ENCODE data around the gene CCNJ. TPM values are rescaled to one million over a fixed set of nuclear protein-coding genes. Genes with fewer than 3 reads are reported as not detected.
A peak's percentile ranks its signal among the peaks of the same experiment; 100 is the strongest.
"Not testable (repeated sequence)": the region's sequence is repeated elsewhere in the genome, so short reads cannot be mapped to it uniquely, and the experiment has no call there.

The CCNJ gene
- 10 to 100 TPM in 1 of 2 experiments, 1 to 10 TPM in 1; 9.4 to 10.0 TPM for total RNA-seq
- polyA plus RNA-seq, result 1.1 TPM

DNA sequence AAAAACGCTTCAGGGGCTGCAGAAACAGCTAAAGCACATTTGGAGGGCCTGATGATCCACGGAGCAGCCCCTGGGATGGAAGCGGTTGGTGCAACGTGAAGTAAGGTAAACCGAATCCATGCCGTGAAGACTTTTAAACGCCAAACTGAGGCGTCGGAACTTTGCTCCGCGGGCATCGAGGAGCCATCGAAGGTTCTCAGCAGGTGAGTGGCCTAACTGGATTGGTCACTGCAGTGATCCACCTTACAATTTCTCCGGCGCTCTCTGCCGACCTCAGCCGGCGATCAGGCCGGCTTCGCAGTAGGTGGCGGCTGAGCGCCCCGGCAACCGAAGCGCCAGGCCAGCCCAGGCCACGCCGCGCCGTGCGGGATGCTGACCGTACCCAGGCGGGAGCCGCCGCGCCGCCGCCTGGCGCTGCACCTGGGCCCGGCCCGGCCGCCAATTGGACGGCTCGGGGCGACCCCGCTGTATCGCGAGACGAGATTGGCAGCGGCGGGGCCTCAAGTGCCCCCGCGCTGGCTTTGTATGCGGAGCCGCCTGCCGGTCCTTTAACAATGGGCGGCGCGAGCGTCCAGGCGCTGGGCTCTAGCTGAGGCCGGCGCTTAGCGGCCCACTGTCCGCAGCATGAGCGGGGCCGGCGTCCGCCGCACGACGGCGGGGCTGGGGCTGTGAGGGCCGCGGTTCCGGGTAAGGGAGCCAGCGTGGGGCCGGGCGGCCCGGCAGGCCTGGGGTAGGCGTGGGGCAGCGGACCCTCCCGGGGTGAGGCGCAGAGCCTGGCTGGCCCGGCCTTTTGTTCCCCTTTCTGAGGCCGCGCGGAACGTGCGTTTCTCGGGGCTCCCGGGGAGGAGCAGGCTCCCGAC lies at the start of gene CCNJ:
Gene CCNJ (plus strand): TSS at position 551 of the 860 bp plus-strand sequence. CDS start 811 bp downstream, outside the sequence.
- Mint-ChIP-seq H3K4me1 (peaks cover 42 to 53% (median 50%) of the 10 kb centered on the region in 3 donors), H3K27ac (peak within 1 kb of the TSS; percentile 88 to 94 (median 92)), H3K27me3 (peaks cover 5 to 12% of the 10 kb centered on the region in 2 donors), H3K9me3 (no peaks in the 10 kb centered on the region), H3K4me3 (peak within 1 kb of the TSS; percentile 87 to 98 (median 92)), H3K36me3 (peaks cover 0 to 22% (median 1%) of the 10 kb centered on the region in 3 donors)
- peak within 1 kb of the TSS; percentile 67 for H3K27ac ChIP-seq (ENCODE audit: low read depth, low read length)
- H3K27me3 ChIP-seq (ENCODE audit: insufficient read depth, low read length, poor library complexity, severe bottlenecking), result peaks cover 4% of the 10 kb centered on the region
- CTCF ChIA-PET, result interaction anchor here (2.0 kb wide), 1 partner anchor 86 kb away, joined by 5 read pairs; the partner anchor contains the start of gene ZNF518A
- no peaks in the 10 kb centered on the region for H3K9me3 ChIP-seq (ENCODE audit: low read length)
- POLR2A ChIA-PET, result interaction anchor here (1.4 to 2.2 kb wide), 2 partner anchors 47 to 87 kb away, joined by 6 to 14 read pairs; partner anchors contain the start of gene ZNF518A
- peak; percentile 75 to 88 (median 83) for DNase-seq
- peaks cover 14% of the 10 kb centered on the region for H3K4me1 ChIP-seq (ENCODE audit: insufficient read depth, low read length)
- H3K4me3 ChIP-seq (ENCODE audit: low read length), result peak within 1 kb of the TSS; percentile 72
- no peaks in the 10 kb centered on the region for H3K36me3 ChIP-seq (ENCODE audit: insufficient read depth, low read length)

DNA sequence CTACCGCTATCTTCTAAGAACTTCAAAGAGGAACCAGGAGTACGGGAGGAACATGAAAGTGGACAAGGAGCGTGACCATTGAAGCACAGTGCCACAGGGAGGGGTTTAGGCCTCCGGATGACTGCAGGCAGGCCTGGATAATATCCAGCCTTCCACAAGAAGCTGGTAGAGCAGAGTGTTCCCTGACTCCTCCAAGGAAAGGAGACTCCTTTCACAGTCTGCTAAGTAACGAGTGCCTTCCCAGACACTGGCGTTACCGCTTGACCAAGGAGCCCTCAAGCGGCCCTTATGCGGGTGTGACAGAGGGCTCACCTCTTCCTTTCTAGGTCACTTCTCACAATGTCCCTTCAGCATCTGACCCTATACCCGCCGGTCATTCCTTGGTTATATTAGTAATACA lies 49.0 kb upstream of the CCNJ start:
- H3K27me3 Mint-ChIP-seq; H3K4me3 Mint-ChIP-seq; H3K36me3 Mint-ChIP-seq; H3K27ac Mint-ChIP-seq; POLR2A ChIA-PET; H3K4me1 Mint-ChIP-seq; CTCF ChIA-PET; DNase-seq; H3K27ac ChIP-seq (ENCODE audit: low read depth, low read length); H3K27me3 ChIP-seq (ENCODE audit: insufficient read depth, low read length, poor library complexity, severe bottlenecking); H3K9me3 Mint-ChIP-seq; H3K4me3 ChIP-seq (ENCODE audit: low read length); H3K4me1 ChIP-seq (ENCODE audit: insufficient read depth, low read length); H3K9me3 ChIP-seq (ENCODE audit: low read length); H3K36me3 ChIP-seq (ENCODE audit: insufficient read depth, low read length): not testable (repeated sequence)

- H3K9me3 ChIP-seq (ENCODE audit: low read length), result no peaks in the 10 kb centered on the region
- Mint-ChIP-seq H3K36me3 (no peaks in the 10 kb centered on the region), H3K4me3 (no peak overlapping the region), H3K4me1 (no peaks in the 10 kb centered on the region), H3K27ac (no peak overlapping the region), H3K9me3 (no peaks in the 10 kb centered on the region), H3K27me3 (peaks cover 0 to 1% of the 10 kb centered on the region in 2 donors)
- H3K27me3 ChIP-seq (ENCODE audit: insufficient read depth, low read length, poor library complexity, severe bottlenecking), result no peaks in the 10 kb centered on the region
- no peak for DNase-seq
- ChIA-PET POLR2A (no interaction called here), CTCF (interaction anchor here (0.9 kb wide), 1 partner anchor 9 kb away, joined by 3 read pairs; no protein-coding TSS in a partner anchor)
- no peak overlapping the region for H3K27ac ChIP-seq (ENCODE audit: low read depth, low read length)
- H3K36me3 ChIP-seq (ENCODE audit: insufficient read depth, low read length), result no peaks in the 10 kb centered on the region
- H3K4me1 ChIP-seq (ENCODE audit: insufficient read depth, low read length), result no peaks in the 10 kb centered on the region
- no peak overlapping the region for H3K4me3 ChIP-seq (ENCODE audit: low read length)
These were observed 45.1 kb upstream of the CCNJ start for GRCh38 chr10:95998255-95998784.

- no peaks in the 10 kb centered on the region for H3K4me1 ChIP-seq (ENCODE audit: insufficient read depth, low read length)
- no peaks in the 10 kb centered on the region for H3K9me3 ChIP-seq (ENCODE audit: low read length)
- Mint-ChIP-seq H3K9me3 (no peaks in the 10 kb centered on the region), H3K27ac (no peak overlapping the region), H3K4me1 (peaks cover 0 to 4% (median 0%) of the 10 kb centered on the region in 3 donors), H3K36me3 (no peaks in the 10 kb centered on the region), H3K27me3 (peaks cover 5 to 10% of the 10 kb centered on the region in 2 donors), H3K4me3 (no peak overlapping the region)
- DNase-seq, result no peak
- ChIA-PET CTCF (no interaction called here), POLR2A (no interaction called here)
- H3K4me3 ChIP-seq (ENCODE audit: low read length), result no peak overlapping the region
- no peaks in the 10 kb centered on the region for H3K27me3 ChIP-seq (ENCODE audit: insufficient read depth, low read length, poor library complexity, severe bottlenecking)
- no peak overlapping the region for H3K27ac ChIP-seq (ENCODE audit: low read depth, low read length)
- H3K36me3 ChIP-seq (ENCODE audit: insufficient read depth, low read length), result no peaks in the 10 kb centered on the region
These were observed 29.4 kb upstream of the CCNJ start for GRCh38 chr10:96013956-96014355.

DNA sequence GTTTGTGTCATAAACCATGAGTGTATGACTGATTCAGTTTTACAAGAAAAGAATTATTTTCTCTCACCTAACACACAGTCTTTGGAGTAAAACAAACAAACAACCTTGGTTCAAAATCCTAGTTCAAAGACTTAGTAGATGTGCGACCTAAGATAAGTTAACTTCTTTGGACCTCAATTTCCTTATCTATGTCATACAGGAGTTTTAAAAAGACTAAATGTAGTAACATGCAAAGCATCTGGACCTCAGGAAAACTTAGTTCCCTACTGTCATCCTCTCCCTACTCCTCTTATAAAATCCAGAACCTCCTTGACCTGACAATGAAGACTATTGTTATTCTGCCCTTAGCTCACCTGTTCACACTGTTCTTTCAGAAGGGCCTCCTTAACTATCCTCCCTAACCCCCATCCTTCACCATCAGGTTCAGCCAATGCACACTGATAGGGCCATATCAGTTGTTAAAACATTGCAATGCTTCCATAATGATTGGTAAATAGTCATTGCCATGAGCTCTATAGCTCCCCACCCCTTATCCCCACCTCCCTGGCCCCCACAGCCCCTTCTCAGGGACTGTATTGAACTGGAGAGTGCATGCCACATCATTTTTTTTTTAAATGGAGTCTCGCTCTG lies 28.8 kb upstream of the CCNJ start:
- DNase-seq, result no peak
- CTCF ChIA-PET, result interaction anchor here (1.5 kb wide), 1 partner anchor 215 kb away, joined by 3 read pairs; no protein-coding TSS in a partner anchor
- Mint-ChIP-seq H3K27ac (no peak overlapping the region), H3K27me3 (peaks cover 5 to 10% of the 10 kb centered on the region in 2 donors), H3K4me1 (peaks cover 0 to 4% (median 0%) of the 10 kb centered on the region in 3 donors), H3K4me3 (no peak overlapping the region), H3K9me3 (no peaks in the 10 kb centered on the region), H3K36me3 (no peaks in the 10 kb centered on the region)
- Histone ChIP-seq H3K27me3 (ENCODE audit: insufficient read depth, low read length, poor library complexity, severe bottlenecking) (no peaks in the 10 kb centered on the region), H3K9me3 (ENCODE audit: low read length) (no peaks in the 10 kb centered on the region), H3K4me1 (ENCODE audit: insufficient read depth, low read length) (no peaks in the 10 kb centered on the region), H3K27ac (ENCODE audit: low read depth, low read length) (no peak overlapping the region), H3K4me3 (ENCODE audit: low read length) (no peak overlapping the region), H3K36me3 (ENCODE audit: insufficient read depth, low read length) (no peaks in the 10 kb centered on the region)
- POLR2A ChIA-PET, result no interaction called here

DNA sequence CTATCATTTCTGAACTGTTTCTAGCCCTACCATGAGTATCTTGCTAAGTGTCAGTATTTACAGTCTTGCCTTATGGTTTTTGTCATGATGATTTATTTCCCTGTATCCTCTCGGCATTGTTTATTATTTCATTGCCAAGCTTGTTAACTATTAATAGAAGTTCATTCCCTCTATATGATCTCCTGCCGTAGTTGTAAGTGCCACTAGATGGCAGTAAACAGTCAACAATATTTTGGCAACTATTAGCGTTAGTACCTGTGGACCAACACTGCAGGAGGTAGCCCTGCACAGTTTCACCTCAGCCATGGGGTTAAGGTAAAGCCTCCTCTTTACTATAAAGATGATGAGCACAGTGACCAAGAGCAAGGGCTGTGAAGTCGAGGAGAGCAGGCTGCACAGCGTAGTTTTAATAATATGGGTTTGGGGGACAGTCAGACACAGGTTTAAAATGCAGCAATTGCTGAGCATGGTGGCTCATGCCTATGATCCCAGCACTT lies 26.1 kb upstream of the CCNJ start:
- H3K27ac ChIP-seq (ENCODE audit: low read depth, low read length), result no peak overlapping the region
- no peak overlapping the region for H3K4me3 Mint-ChIP-seq
- H3K27me3 Mint-ChIP-seq, result peaks cover 5 to 10% of the 10 kb centered on the region in 2 donors
- peaks cover 0 to 4% (median 0%) of the 10 kb centered on the region in 3 donors for H3K4me1 Mint-ChIP-seq
- H3K36me3 Mint-ChIP-seq, result peaks cover 0 to 6% (median 3%) of the 10 kb centered on the region in 3 donors
- H3K27ac Mint-ChIP-seq, result no peak overlapping the region
- H3K9me3 Mint-ChIP-seq, result no peaks in the 10 kb centered on the region
- H3K4me3 ChIP-seq (ENCODE audit: low read length), result no peak overlapping the region
- peak in 3 of 5 donors; percentile 2 to 45 (median 20) for DNase-seq
- CTCF ChIA-PET, result interaction anchor here (0.6 to 2.6 kb wide), 23 partner anchors 10 to 497 kb away, joined by 3 to 14 read pairs (median 4); partner anchors contain the start of genes TCTN3 and TLL2
- POLR2A ChIA-PET, result no interaction called here
- H3K36me3 ChIP-seq (ENCODE audit: insufficient read depth, low read length), result no peaks in the 10 kb centered on the region
- no peaks in the 10 kb centered on the region for H3K4me1 ChIP-seq (ENCODE audit: insufficient read depth, low read length)
- no peaks in the 10 kb centered on the region for H3K9me3 ChIP-seq (ENCODE audit: low read length)
- no peaks in the 10 kb centered on the region for H3K27me3 ChIP-seq (ENCODE audit: insufficient read depth, low read length, poor library complexity, severe bottlenecking)

- POLR2A ChIA-PET, result no interaction called here
- Mint-ChIP-seq H3K4me1 (peaks cover 0 to 4% (median 0%) of the 10 kb centered on the region in 3 donors), H3K27ac (no peak overlapping the region), H3K36me3 (peaks cover 0 to 7% (median 3%) of the 10 kb centered on the region in 3 donors), H3K9me3 (no peaks in the 10 kb centered on the region), H3K27me3 (peaks cover 3 to 5% of the 10 kb centered on the region in 2 donors), H3K4me3 (no peak overlapping the region)
- Histone ChIP-seq H3K4me3 (ENCODE audit: low read length) (no peak overlapping the region), H3K4me1 (ENCODE audit: insufficient read depth, low read length) (no peaks in the 10 kb centered on the region), H3K27me3 (ENCODE audit: insufficient read depth, low read length, poor library complexity, severe bottlenecking) (no peaks in the 10 kb centered on the region), H3K36me3 (ENCODE audit: insufficient read depth, low read length) (no peaks in the 10 kb centered on the region), H3K9me3 (ENCODE audit: low read length) (no peaks in the 10 kb centered on the region), H3K27ac (ENCODE audit: low read depth, low read length) (no peak overlapping the region)
- CTCF ChIA-PET, result no interaction called here
- no peak for DNase-seq
These were observed 22.1 kb upstream of the CCNJ start for GRCh38 chr10:96021332-96021731.

Measured in CD8-positive, alpha-beta memory T cell (primary cell).